GM03348 (cell line): ENCODE data around the gene CPA3.

Experiments
- DNase-seq: peaks from one replicate; pipeline ENCODE4 v3.0.0; 2012; ENCODE audit warnings: low spot score

Gene CPA3

DNA sequence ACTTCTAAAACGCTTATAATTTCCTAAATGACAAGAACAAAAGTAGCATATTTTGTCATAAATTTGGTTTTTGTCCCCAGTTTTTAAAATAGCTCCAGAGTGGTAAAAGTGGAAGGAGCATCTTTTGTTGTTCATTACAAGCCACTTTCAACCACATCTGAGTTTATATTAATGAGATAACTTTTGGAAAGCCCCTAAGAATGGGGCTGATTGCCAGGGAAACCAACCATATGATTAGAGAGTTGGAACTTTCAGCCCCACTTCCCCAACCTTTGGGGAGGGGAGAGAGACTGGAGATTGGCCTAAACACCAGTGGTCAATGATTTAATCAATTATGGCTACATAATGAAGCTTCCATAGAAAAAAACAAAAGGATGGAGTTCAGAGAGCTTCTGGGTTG lies 57.4 kb downstream of the CPA3 start:
- no peak for DNase-seq

DNA sequence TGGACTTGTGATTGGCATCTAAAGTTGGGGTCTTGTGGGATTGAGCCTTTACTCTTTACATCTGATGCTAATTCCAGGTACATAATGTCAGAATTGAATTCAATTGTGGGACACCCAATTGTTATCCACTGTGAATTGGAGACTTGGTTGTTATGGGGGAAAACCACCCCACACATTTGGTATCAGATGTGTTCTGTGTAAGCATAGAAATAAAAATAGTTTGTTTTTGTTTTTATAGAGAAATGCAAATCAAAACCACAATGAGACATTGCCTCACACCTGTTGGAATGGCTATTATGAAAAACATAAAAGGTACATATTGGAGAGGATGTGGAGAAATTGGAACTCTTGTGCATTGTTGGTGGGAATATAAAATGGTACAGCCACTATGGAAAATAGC lies 58.5 kb downstream of the CPA3 start:
- DNase-seq, result no peak

DNA sequence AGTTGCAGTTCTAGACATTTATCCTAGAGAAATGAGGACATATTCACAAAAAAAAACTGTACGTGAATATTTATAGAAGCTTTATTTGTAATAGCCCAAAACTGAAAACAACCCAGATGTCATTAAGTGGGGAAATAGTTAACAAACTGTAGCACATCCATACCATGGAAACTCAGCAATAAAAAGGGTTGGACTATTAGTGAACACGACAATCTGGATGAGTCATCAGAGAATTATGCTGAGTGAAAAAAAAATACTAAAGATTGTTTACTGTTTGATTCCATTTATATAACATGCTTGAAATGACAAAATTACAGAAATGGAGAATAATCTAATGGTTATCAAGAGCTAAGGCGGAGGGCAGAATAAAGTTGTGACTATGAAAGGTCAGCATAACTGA lies 59.5 kb downstream of the CPA3 start:
- DNase-seq, result peak; percentile 16

DNA sequence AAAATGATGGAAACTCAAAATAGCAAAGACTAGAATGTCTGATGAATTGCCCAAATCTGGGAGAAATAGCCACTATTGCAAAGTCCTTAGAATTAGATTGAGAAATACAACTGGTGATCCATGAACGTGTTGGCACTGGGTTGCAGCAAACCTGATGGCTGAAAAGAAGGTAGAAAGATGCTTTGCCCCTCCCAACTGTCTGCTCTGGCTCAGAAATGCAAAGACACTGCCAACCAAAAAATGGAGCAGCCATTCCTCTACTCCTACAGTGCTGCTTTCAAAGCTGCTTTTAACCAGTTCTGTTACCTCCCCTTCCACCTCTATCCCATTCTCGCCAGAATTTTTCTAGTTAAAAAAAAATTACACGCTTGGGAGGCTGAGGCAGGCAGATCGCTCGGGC lies 60.7 kb downstream of the CPA3 start:
- no peak for DNase-seq

DNA sequence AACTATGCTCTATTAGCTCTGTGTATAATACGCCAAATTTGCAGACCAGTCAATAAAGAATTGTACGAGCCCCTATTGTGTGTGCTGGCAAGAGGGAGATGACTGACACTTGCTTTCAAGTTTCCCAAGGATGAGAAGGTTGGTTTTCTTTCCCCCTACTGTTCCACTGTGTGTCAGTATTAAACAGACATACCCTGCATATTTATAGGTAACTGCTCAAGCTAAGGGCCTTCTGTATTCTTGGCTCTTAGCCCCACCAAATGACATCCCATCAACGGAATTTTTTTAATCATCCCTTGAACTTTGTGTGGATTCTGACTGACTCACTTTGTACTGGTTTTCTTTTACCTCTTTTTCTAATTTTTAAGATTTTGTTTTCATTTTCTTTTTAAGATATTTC lies 65.7 kb downstream of the CPA3 start:
- DNase-seq, result peak; percentile 36

DNA sequence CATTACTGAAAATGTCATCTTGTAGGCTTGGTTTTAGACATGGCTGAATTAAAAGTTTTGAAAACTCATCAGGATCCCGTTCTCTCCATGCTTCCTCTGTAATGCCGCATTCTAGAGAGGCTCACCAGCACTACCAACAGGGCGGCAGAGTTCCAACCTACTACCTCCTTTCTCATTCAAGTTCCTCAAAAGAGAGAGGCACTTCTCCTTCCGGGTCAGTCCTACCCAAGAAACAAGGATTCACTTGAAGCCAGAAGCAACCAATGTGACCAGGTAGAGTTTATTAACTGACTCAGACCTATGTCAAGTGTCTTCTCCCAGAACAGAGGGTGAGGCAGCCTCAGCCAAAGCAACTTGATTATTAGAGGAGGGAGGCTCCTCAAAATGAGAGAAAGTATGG lies 66.5 kb downstream of the CPA3 start:
- DNase-seq, result no peak

DNA sequence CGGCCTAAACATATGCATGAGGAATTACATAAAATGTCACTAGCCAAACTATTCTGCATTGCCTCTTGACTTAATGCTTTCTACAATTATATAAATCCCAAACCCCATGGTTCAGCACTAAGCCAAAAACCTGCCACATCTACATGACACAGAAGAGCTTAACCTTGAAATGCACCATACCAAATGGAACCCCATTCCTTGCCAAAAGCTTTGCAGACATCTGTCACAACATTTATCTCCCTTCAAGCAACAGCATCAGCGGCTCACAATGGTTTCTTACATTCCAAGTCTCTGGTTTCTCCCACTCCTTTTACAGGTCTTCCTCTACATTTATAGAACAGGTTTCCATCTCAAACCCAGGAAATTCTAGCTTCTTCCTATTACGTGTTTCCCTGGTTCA lies 67.9 kb downstream of the CPA3 start:
- no peak for DNase-seq

DNA sequence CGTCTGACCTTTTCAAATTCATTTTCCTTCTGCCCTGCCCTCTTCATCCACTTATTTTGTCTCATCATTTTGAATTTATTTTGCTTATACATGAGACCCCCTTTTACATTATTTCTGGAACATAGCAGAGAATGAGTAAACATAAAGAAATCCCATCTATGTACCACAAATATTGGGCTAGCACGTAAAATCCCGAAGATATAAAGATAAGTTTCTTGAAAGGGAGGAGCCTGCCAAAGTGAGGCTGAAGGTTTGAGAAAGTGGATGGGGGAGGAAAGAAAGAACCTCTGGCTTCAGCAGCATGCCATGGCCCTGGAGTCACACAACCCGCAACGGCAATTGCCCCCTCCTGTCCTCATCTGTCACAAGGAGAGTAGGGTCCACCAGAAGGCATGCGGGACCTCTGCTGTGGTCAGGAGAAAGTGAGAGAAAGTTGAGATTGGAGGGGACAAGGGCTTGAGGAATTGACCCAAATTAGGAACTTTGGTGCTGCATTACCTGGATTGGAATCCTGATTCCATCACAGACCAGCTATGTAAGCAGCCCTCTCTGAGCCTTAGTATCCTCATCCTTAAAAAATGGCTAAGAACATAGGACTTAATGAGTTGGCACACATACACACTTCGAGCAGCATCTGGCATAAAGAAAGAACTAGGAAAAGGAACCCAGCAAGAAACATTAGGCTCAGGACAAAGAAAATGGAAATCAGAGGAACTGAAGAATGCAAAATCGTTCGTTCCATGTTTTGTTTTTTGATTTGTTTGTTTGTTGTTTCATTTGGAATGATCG lies 72.6 kb downstream of the CPA3 start:
- DNase-seq, result no peak

DNA sequence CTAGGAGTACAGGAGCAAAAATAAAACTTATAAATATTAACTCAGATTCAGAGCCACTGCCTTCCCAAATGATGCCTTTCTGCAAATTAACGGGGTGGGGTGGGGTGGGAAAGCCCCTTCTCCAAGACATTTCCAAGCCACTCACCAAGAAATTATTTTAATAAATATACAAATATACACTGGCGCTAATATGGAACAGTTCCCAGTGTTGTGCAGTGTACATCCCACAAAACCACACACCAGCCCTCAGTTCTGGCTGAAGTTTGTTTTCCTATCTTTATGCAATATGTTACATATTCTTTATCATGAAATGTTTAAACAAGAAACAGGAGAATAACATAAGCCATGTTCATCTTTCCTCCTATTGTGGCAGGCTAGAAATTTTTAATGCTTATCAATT lies 73.2 kb downstream of the CPA3 start:
- no peak for DNase-seq

DNA sequence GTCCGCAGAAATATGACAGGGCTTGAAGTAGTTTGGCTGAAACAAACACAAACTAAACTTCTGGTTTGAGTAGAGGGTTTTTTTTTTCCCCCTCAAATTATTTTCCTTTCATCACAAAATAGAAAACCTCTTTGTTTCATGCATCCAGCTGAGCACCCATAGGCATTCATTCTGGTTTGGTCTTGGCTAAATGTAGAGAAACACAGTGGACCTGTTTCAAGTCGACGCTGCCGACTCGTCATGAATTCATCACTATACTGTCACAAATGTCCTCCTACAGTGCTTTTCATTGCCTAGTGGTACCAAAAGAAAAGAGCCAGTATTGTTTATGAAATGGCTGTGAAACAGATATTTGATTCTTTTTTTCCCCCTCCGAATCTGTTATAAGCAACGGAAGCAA lies 73.8 kb downstream of the CPA3 start:
- DNase-seq, result no peak

DNA sequence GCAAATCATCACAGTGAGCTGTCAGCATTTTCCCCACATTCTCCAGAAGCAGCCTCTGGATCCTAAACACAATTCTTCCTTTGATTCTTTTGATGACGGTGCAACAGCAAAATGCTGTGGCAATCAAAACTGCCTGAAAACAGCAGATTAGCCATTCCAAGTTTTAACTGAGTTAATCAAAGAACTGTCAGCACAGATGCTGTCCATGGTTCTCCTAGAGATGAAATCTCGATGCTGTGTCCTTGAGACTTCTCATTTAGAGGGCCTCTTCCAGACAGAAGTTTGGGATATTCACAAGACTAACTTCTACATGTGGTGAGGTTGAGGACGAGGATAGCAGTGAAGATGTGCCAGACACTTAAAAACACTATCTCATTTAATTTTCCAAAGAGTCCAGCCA lies 75.9 kb downstream of the CPA3 start:
- peak; percentile 15 for DNase-seq

DNA sequence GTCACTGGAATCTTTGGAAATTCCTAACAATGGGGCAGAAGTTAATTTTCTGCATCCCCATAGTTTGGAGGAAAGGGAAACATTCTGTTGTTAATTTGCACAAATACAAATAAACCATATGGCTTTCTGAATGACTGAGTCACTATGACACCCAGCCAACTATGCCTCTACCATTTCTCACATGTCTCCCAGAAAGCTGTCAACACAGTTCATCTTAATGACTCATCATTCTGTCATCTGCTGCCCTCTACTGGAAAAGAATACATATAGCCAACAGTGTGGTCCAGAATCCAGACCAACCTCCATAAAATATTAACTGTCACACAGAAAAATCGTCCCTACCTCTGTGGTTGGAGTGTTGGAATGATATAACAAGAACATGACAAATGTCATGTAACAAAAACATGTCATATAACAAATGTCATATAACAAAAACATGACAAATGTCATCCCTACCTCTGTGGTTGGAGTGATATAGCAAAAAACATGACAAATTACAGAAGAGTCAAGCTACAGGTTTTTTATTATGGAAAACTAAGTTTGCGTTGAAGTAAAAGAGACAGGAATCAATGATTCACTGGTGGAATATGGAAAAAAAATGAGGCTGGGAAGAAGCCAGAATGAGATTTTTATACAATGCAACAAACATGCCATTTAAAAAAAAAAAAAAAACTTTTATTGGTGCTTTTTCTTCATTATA lies 78.6 kb downstream of the CPA3 start:
- DNase-seq, result peak; percentile 83

DNA sequence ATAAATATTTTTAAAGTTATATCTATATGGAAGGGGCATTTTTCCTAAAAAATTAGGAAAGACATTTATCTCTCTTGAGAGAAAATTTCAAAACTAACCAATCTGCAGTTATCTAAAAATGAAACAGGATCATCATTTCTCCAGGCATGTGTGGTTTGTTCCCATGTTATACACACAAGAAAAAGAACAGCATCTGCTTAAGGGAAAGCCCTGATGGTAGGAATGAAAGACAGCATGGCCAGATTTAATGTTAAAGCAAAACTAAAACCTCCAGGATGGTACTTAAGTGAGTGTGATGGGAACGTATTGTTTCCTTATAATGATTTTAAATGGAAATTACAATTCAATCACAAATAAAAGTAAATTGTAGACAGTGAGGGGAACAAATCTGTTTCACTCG lies 80.0 kb downstream of the CPA3 start:
- no peak for DNase-seq
